HG03175 (cell line): ENCODE measurements around the gene KLF17.

Experiments
- ATAC-seq: cut with Tn5 transposase; IDR thresholded peaks from one replicate; pipeline ENCODE4 v1.9.1; 2021; ENCODE audit warnings: mild to moderate bottlenecking, moderate library complexity; ENCODE audit not compliant: unreplicated experiment

Gene KLF17, protein sequence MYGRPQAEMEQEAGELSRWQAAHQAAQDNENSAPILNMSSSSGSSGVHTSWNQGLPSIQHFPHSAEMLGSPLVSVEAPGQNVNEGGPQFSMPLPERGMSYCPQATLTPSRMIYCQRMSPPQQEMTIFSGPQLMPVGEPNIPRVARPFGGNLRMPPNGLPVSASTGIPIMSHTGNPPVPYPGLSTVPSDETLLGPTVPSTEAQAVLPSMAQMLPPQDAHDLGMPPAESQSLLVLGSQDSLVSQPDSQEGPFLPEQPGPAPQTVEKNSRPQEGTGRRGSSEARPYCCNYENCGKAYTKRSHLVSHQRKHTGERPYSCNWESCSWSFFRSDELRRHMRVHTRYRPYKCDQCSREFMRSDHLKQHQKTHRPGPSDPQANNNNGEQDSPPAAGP

DNA sequence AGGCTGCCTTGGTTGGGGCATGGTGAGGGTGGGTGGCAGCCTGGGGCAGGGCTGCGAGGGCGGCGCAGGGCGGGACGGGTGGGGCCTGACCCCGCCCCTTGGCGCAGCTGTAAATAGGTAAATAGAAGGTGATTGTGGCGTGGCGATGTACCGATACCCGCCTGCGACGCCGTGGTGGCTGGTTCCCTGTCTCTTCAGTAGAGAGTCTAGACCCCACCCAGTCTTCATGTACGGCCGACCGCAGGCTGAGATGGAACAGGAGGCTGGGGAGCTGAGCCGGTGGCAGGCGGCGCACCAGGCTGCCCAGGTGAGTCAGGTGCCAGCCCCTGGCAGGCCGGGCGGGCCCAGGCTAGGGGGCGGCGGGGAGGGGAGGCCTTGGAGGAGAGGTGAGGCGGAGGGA, at the start of gene KLF17:
KLF17 (plus strand) TSS at position 140 of the 400 bp plus-strand sequence; CDS start at position 227, 87 bp downstream.
- no peak for ATAC-seq

DNA sequence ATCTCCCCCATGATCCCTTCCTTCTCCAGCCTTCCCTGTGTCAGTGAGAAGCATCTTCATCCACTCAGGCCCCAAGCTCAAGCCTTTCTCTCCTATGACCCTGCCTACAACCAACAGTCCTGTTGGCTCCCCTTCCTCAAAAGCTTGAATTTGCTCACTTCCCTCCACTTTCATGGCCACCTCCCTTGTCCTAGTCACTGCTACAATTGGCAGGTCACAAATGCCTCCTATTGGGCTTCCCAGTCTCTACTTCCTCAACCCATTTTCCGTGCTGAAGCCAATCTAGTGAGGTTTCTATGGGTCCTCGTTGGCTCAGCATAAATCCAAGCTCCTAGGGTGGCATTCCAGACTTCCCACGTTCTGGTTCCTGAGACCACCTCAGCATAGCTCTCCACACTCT, 47.2 kb upstream of the KLF17 start:
- no peak for ATAC-seq

DNA sequence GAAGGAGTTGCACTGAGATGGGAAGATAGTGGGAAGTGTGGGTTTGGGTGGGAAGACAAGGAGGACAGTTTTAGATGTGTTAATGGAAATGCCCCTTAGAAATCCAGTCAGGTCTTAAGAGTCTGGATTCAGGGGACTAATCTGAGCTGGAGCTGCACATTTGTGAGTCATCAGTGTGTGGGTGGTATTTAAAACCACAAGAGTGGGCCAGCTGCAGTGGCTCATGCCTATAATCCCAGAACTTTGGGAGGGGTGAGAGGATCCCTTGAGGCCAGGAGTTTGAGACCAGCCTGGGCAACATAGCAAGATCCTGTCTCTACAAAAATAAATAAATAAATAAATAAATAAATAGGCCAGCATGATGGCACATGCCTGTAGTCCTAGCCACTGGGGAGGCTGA, 46.4 kb upstream of the KLF17 start:
- no peak for ATAC-seq

DNA sequence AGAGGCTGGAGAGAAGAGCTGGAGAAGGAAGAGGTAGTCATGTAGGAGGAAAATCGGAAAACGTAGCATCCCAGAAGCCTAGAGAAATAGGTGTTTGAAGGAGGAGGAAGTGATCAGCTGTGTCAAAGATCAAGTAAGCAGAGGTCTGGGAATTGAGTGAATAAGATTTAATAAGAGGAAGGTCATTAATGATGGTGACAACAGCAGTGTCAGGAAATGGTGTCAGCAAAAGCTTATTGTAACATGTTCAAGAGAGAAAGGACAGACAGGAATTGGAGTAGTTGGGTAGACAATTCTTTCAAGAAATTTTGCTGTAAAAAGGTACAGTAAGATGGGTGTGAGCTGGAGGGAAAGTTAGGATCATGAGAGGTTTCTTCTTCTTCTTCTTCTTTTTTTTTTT, 45.8 kb upstream of the KLF17 start:
- ATAC-seq: no peak

DNA sequence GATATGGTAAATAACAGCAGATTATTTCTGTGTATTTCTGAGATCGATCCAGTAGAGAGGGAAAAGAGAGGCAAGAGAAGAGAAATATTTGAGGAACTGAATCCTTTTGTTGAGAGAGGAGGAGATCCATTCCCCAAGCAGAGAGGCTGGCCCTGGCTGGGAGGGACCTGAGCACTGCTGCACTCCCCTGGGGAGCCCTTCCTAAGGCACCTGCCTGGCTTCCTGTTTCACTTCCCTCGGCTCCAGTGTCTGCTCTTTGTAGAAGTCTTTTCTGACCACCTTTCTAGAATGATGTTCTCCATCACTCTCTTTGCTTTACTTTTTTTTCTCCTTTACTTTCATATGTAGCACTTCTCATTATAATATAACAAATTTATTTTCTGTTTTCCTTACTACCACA, 45.1 kb upstream of the KLF17 start:
- no peak for ATAC-seq

DNA sequence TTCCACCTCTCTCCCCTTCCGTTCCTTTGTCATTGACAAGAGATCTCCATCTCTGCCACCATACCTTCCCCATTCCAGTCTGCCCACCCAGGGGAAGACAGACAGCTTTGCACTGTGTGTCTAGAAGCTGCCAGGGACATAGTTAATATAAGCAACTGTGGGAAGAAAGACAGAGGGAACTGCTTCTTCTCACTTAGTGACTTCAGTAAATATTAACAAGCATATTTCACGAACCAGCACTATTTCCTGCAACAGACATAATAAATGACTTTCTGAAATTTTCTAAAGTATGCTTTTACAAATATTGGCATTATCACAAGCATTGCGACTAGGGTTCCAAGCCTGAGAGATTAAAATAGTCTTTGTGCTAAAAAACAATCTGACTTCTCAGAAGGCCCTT, 44.2 kb upstream of the KLF17 start:
- ATAC-seq: no peak

DNA sequence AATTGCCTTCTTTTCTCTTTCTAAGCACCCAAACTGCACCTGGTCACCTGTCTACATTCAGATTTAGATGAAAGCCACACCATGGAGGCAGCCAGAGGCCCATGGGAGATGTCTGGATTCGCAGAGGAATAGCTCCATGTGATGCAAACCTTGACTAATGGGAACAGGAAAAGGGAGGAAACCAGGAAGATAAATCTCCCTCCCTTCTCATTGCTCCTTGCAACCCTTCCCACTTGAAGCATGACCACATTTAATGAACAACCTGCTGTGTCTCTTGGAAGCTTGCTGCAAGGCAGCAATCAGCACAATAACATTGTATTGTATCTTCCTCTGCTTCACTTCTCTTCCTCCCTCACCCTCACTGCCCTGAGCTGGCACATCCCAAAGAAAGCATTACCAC, 42.6 kb upstream of the KLF17 start:
- ATAC-seq: no peak

DNA sequence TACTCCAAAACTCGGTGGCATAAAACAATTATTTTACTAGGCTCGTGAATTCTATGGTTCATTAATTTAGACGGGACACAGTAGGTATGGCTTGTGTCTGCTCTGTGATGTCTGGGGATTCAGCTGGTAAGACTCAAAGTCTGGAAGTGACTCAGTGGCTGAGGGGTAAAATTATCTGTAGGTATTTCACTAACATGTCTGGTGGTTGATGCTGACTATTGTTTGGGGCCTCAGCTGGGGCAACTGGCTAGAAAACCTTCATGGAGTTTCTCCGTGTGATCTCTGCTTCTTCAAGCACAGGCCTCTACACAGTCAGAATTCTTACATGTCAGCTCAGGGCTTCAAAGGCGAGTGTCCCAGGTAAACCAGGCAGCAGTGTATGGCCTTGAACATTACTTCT, 41.2 kb upstream of the KLF17 start:
- ATAC-seq: no peak

DNA sequence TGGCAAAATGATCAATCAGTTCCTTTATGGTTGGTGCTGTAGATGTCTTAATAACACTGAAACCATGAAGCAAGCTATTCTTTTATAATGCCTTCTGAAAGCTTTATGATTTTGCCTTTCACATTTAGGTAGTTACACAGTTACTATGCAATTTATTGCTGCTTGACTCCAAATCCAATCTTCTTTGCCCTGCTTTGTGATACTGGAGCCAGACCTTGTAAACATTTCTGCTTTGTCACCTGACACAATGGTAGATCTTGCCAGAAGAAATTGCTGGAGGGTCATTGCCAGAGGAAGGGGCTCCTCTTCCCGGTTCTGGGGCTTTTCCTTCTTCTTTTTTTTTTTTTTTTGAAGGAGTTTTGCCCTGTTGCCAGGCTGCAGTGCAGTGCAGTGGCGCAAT, 40.5 kb upstream of the KLF17 start:
- no peak for ATAC-seq

DNA sequence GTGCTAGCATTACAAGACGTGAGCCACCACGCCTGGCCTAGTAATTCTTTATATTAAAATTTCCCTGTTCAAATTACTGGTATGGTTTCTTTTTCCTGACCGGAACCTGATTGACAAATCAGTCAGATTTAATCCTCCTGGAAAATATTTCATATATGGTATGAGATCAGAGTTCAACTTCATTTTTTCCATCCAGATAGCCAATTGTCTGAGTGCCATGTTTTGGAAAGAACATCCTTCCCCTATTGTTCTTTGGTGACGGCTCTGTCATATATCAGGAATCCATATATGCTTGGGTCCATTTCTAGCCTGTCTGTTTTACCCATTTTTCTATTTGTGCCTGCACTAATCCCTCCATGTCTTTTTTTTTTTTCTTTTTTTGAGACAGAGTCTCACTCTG, 39.1 kb upstream of the KLF17 start:
- ATAC-seq: no peak

DNA sequence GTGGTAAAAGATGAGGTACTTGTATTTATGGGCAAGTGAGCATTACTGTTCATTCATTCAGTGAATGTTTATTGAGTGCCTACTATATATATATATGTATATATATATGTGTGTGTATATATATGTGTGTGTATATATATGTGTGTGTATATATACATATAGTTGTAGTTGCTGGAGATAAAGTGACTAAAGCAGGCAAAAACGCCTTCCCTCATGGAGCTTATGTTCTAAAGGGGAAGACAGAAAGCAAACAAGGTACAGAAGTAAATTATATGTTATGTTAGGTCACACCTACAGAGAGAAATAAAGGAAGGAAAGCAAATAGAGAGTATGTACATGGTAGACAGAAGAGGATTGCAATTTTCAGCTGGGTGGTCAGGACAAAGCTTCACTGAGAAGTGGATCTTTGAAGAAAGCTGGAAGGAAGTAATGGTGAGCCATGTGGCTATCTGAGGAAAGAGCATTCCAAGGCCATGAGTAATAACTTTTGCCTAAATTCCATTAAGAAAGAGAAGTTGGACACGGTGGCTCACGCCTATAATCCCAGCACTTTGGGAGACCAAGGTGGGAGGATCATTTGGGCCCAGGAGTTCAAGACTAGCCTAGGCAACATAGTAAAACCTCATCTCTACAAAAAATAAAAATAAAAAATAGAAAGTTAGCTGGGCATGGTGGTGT, 33.5 kb upstream of the KLF17 start:
- ATAC-seq: no peak

DNA sequence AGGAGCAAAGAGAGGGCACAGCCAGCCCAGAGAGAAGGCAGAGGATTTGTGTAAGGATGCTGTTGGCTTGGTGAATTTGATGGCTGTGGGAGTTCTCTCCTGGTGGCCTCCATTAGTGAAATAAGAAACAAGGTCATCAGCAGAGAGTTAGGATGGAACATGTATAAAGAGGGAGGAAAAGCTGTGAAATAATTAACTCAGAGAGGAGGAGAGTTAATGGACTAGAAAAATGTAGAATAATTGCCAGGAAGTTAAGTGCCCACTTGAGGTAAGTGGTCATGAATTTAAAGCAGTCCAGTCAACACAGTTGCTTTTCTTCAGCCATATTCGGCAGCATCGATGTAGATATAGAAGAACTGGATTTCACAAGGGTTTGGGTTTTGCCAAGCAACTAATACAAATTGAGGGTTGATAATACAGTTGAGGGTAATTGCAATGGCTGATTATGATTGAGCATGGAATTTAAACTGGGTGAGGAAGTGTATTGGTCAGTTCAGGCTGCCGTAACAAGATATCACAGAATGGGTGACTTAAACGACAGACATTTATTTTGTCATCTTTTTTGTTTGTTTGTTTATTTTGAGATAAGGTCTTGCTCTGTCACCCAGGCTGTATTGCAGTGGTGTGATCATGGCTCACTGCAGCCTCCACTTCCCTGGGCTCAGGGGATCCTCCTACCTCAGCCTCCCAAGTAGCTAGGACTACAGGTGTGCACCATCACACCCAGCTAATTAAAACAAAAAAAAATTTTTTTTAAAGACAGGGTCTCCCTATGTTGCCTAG, 31.7 kb upstream of the KLF17 start:
- no peak for ATAC-seq

DNA sequence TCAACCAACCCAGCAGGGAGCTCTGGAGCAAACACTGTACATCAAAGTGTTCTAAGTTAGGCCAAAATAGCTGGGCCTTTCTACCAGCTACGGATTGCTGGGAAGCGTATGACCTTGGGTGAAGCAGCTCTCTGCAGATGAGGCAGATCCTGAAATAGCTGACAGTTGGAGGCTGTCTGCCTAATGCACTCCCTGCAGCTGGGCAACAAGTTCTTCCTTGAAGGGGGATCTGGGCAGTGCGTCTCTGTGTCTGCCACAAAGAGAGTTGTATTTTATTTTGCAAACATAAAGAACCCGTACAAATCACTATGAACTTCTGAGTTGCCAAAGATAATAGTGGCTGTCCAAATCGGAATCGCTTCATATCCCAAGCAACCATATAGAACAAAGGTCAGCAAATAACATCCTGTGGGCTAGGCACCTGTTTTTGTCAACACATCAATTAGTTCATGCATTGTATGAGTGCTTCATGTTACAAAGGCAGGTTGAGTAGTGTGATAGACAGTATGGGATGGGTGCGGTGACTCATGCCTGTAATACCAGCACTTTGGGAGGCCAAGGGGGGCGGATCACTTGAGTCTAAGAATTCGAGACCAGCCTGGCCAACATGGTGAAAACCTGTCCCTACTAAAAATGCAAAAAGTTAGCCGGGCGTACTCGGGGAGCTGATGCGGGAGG, 29.1 kb upstream of the KLF17 start:
- ATAC-seq: no peak

DNA sequence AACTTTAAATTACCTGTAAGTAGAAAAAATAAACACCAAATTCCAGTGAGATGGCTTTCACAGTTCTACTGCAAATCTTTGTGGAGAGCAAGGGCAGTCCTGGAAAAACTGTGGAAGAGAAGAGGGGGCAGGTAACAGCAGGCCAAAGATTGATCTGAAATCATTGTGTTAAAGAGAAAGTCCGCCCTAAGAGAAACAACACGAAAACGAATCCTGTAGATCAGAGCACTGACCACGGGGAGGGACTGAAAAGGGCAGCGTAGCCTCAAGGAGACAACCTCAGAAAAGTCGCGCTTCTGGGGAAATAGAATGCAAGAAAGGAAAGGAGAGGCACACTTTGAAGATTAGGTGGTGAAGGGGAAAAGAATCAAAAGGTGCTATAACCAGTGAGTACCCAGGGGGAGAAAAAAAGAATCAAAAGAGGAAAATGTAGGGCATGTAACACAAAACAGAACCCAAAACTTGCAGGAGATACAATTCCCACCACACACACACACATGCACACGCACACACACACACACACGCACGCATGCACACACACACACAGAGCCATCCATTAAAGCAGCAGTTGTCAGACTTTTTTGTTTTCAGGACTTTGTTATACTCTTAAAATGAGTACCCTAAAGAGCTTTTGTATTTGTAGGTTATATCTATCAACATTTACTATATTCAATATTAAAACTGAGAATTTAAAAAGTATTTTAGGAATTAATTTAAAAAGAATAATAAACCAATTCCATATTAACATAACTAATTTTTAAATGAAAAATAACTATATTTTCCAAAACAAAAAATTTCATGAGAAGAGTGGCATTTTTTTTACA, 28.0 kb upstream of the KLF17 start:
- no peak for ATAC-seq

DNA sequence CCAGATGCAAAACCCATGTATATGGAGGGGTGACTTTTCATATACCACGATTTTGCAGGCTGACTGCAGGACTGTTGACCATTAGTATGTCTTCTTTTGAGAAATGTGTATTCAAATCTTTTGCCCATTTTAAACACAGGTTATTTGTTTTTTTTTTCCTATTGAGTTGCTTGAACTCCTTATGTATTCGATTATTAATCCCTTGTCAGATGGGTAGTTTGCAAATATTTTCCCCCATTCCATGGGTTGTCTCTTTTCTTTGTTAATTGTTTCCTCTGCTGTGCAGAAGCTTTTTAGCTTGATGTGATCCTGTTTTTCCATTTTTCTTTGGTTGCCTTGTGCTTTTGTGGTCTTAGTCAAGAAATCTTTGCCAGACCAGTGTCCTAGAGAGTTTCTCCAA, 24.6 kb upstream of the KLF17 start:
- no peak for ATAC-seq

DNA sequence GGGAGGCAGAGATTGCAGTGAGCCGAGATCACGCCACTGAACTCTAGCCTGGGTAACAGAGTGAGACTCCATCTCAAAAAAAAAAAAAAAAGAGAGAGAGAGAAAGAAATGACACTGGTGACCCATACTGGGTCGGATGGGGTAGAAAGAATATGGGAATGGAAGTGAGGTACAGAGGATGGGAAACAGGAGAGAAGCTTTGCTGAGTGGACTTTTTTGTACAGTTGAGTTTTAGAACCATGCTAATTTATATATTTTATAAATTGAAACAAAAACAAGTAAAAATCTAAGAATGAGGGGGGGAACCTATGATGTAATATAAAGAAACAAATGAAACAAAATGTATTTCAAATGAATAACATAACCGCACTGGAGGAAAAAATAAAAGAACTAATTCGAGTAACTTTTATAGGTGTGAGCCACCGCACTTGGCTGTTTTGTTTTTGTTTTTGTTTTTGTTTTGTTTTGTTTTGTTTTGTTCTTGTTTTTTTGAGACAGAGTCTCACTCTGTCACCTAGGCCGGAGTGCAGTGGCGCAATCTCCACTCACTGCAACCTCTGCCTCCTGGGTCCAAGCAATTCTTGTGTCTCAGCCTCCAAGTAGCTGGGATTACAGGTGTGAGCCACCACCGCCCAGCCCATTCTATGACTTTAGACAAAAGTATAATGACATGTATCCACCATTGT, 18.3 kb upstream of the KLF17 start:
- ATAC-seq: no peak

DNA sequence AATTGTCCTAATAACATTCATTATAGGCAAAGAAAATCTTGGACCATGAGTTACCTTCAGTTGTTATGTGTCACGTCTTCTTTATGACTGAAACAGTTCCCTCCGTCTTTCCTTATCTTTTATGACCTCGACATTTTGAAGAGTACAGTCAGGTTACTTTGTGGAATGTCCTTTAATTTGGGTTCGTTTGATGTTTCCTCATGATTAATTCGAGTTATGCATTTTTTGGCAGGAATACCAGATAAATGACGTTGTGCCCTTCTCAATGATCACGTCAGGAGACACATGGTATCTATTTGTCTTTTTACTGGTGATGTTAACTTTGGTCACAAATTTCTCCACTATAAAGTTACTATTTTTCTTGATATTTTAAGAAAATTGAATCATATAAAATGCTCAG, 17.3 kb upstream of the KLF17 start:
- no peak for ATAC-seq

DNA sequence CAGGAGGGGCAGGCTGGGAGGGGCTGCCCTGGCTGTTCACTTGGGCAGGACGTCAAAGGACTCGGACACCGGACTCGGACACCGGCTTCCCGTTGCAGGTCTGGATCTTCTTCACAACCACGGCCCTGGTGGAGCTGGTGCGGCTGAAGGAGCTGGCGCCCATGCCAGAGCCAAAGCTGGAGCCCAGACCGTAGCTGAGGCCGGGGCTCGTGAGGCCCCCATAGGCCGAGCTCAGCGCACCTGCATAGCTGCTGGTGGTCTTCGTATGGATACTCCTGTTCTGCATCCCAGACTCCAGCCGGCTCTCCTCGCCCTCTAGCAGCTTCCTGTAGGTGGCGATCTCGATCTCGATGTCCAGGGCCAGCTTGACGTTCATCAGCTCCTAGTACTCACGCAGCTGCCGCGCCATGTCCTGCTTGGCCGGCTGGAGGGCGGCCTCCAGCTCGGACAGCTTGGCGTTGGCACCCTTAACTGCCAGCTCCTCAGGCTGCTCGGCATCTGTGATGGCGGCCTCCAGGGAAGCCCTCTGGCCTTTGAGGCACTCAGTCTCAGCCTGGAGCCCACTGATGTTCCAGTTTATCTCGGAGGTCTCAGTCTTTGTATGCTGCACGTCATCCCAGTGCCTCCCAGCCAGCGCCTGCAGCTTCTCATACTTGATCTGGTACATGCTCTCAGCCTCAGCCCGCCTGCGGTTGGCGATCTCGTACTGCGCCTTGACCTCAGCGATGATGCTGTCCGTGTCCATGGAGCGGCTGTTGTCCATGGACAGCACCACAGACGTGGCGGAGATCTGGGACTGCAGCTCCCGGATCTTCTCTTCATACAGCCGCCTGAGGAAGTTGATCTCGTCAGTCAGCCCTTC, 15.1 kb upstream of the KLF17 start:
- ATAC-seq: no peak

DNA sequence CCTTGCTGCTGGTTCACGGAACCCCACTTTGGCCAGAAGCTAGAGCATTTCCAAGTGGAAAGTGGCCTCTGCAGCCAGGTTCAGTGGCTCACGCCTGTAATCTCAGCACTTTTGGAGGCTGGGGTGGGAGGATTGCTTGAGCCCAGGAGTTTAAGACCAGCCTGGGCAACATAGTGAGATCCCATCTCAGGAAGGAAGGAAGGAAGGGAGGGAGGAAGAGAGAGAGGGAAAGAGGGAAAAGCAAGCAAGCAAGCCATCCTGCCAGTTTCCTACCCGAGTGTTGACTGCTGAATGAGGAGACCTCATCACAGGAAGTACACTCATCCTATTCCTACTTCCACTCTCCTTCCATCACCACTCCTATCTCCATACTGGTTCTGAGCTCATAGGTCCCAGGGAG, 12.8 kb upstream of the KLF17 start:
- ATAC-seq: no peak
